Activated CD8-positive, alpha-beta memory T cell treated with anti-CD3 and anti-CD28 coated beads, Interleukin-2, amount 50 U/mL, for 24 hours (primary cell): ENCODE results near the gene FRMD5.
"Not testable (repeated sequence)": the region's sequence is repeated elsewhere in the genome, so short reads cannot be mapped to it uniquely, and the experiment has no call there.

Experiments used
- DNase-seq: peaks from one replicate; pipeline ENCODE4 v3.0.0-alpha.2; 2020; ENCODE audit errors: extremely low read depth

FRMD5 gene

DNA sequence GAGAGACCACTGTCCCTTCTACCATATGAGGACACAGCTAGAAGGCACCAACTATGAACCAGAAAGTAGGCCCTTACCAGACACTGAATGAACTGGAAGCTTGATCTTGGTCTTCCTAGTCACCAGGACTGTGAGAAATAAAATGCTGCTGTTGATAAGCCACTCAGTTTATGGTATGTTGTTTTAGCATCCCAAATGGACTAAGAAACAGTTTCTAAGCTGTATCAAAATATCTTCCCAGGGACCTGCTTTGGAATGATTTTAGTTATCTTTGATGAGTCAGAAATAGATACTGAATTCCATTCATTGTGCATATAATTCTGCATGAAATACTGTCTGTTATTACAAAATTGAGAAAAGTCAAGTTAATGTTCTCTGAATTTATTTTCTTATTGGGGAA is 349.6 kb downstream of the FRMD5 start:
- DNase-seq, result no peak

DNA sequence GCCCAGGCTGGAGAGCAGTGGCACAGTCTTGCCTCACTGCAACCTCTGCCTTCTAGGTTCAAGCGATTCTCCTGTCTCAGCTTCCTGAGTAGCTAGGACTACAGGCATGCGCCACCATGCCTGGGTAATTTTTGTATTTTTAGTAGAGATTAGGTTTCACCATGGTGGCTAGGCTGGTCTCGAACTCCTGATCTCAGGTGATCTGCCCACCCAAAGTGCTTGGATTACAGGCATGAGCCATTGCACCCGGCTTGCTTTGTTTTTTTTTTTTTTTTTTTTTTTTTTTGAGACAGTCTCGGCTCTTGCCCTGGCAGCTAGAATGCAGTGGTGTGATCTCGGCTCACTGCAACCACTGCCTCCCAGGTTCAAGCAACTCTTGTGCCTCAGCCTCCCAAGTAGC is 362.6 kb downstream of the FRMD5 start:
- DNase-seq, result not testable (repeated sequence)

DNA sequence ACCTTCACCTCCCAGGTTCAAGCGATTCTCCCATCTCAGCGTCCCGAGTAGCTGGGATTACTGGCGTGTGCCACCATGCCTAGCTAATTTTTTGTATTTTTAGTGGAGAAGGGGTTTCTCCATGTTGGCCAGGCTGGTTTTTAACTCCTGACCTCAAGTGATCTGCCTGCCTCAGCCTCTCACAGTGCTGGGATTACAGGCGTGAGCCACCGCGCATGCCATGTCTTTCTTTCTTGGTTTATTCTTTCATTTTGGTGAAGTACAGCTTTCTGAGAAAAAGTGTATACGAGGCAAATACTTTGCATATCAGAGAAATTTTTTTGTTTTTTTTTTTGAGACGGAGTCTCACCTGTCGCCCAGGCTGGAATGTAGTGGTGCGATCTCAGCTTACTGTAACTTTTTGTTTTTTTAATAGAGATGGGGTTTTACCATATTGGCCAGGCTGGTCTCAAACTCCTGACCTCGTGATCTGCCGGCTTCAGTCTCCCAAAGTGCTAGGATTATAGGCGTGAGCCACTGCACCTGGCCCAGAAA is 363.5 kb downstream of the FRMD5 start:
- not testable (repeated sequence) for DNase-seq

DNA sequence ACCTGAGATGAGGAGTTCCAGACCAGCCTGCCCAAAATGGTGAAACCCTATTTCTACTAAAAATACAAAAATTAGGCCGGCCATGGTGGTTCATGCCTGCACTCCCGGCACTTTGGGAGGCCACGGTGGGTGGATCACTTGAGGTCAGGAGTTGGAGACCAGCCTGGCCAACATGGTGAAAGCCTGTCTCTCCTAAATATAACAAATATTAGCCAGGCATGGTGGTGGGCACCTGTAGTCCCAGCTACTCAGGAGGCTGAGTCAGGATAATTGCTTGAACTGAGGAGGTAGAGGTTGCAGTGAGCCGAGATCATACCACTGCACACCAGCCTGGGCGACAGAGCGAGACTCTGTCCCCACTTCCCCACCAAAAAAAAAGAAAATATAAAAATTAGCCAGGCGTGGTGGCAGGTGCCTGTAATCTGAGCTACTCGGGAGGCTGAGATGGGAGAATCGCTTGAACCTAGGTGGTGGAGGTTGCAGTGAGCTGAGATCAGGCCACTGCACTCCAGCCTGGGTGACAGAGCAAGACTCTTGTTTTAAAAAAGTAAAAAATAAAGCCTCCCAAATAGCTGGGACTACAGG is 364.3 kb downstream of the FRMD5 start:
- DNase-seq, result not testable (repeated sequence)

DNA sequence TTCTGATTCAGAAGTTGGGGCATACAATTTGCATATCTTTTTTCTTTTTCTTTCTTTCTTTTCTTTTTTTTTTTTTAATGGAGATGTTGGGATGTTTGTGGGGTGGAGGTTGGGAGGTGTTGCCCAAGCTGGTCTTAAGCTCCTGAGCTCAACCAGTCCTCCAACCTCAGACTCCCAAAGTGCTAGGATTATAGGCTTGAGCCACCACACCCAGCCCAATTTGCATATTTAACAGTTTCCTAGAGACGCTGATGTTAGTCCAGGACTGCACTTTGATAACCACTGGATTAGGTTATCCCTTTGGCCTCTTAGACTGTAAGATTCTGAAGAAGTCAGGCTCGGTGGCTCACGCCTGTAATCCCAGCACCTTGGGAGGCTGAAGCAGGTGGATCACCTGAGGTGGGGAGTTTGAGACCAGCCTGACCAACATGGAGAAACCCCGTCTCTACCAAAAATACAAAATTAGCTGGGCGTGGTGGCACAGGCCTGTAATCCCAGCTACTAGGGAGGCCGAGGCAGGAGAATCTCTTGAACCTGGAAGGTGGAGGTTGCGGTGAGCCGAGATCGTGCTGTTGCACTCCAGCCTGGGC is 365.0 kb downstream of the FRMD5 start:
- not testable (repeated sequence) for DNase-seq

DNA sequence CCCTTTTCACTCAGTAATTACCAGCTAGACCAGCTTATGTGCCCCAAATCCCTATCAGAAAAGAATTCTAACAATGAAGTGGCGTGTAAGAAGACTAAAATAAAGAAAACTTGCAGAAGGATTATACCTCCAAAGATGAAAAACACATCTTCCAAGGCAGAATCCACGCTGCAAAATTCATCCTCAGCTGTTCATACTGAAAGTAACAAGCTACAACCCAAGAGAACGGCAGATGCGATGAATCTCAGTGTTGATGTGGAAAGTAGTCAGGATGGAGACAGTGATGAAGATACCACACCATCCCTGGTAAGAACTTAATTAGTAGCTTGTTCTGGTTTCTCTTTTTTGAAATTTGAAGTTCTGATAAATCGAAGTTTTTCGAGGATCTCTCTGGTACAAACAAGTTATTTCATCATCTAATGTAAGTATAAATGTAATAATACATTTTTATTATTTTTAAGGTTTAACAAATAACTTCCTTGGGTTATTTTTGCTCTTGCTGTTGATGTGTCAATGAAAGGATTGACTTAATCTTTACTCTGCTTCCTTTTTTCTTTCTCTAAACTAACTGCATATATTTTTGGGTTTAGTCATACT is 366.9 kb downstream of the FRMD5 start:
- no peak for DNase-seq

DNA sequence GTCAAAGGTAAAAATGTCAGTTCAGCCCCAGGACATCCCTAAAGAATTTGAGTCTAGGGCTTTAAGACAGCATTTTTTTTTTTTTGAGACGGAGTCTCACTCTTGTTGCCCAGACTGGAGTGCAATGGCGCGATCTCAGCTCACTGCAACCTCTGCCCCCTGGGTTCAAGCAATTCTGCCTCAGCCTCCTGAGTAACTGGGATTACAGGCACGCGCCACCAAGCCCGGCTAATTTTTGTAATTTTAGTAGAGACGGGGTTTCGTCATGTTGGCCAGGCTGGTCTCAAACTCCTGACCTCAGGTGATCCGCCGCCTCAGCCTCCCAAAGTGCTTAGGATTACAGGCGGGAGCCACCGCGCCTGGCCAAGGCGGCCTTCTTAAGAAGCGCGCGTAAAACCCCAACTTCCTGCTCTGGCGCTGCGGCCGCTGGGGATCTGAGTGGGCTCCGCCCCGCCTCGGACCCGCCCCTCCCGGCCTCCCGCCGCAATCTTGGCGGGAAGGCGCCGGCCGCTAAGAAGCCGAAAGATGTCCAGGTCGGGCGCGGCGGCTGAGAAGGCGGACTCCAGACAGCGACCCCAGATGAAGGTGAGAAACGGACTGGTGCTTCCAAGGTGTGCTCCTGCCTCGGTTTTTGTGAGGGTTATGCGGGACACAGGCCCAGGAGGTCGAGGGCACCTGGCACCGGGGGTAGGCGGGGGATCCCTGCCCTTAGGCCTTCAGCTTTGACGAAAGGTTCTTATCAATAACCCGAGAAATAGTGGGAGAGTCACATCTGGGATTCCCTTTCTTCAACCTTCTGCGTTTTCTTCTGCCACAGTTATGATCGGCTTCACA is 368.3 kb downstream of the FRMD5 start, which contains the start of gene WDR76:
Gene WDR76, plus strand, starts transcription at position 495 of the 834 bp plus-strand sequence. Its CDS starts 31 bp downstream, at position 526.
- peak; percentile 56 for DNase-seq

DNA sequence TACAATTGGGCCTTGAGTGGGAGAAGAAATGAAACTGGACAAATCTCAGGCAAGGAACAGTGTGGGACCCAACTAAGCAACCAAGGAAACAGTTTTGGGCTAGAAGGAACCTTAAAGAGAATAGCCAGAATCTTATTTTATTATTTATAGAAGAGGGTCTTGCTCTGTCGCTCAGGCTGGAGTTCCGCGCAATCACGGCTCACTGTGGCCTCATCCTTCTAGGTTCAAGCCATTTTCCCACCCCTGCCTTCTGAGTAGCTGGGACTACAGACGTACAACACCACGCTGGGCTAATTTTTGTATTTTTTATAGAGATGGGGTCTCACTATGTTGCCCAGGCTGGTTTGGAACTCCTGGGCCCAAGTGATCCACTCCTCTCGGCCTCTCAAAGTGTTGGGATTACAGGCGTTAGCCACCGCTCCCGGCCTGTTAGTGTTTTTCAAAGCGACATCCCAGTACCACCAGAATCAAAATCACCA is 369.0 kb downstream of the FRMD5 start:
- DNase-seq, result no peak

DNA sequence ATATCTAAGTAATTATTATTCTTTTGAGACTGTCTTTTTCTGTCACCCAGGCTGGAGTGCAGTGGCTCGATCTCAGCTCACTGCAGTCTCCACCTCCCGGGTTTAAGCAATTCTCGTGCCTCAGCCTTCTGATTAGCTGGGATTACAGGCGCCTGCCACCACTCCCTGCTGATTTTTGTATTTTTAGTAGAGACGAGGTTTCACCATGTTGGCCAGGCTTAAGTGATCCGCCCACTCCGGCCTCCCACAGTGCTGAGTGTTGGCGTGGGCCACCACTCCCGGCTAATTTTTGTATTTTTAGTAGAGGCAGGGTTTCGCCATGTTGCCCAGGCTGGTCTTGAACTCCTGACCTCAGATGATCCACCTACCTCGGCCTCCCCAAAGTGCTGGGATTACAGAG is 369.8 kb downstream of the FRMD5 start:
- DNase-seq, result not testable (repeated sequence)

DNA sequence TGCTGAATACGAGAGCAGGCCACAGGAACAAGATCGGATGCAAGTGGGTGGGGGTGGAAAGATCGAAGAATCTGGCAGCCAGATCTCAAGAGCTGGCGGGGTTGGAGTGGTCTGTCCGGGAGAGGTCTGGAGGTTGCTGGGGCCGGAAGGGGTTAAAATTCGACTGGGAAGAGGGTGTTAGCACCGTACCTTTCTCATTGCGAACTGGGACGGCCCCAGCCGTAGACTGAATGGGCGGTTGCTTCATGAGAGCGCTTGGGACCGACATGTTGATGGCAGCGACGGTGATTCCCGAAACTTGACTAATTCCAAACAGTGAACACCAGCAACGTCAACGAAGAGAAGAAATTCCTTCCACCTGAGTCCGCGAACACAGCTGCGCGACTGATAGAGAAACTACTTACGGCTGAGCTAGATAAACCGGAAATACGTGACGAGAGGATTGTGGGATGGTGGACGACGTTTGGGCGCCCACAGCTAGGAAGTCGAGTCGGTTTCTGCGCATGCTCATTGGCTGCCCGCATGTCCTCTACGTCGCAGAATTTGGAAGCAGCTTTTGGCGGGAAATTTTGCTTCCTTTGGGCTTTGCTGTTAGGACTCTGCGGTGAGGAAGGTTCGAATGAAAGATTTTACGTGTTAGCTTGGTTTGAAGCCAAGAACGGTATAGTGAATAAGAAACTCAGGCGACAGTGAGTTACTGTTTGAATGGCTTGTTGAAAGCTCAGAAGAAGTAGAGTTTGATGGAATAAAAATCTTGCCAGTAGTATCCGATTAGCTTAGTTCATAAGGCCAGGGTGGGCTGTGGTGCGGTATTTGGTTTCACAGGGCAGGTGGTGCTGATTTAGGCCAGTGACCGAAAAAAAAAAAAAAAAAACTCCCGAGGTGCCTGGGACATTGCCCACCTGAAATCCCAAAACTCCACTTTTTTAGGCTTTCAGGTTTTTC is 370.5 kb downstream of the FRMD5 start, which contains the start of gene MFAP1:
Gene MFAP1, minus strand, starts transcription at position 389 of the 945 bp plus-strand sequence. Its CDS starts 121 bp downstream, at position 268.
- peak; percentile 87 for DNase-seq

DNA sequence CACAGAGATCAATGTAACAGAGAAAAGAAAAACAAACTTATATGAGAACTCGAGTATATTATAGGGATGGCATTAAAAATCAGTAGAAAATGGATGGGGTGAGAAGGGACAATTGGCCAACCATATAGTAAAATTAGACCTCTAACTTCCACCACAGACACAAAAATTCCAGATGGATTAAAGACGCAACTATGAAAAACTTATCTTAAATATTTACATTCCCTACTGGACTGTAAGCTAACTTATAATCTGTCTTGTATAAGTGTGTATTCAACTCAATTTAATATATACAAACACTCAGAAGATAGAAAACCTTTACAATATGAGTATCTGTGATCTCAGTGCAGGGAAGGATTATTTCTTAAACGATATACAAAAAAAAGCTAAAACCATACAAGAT is 373.6 kb downstream of the FRMD5 start:
- no peak for DNase-seq
